ENCODE data around the gene TPSD1.

The TPSD1 gene

GRCh38 chr16:1301562-1301961, 45.7 kb downstream of the TPSD1 start:
- no peak for DNase-seq

DNA sequence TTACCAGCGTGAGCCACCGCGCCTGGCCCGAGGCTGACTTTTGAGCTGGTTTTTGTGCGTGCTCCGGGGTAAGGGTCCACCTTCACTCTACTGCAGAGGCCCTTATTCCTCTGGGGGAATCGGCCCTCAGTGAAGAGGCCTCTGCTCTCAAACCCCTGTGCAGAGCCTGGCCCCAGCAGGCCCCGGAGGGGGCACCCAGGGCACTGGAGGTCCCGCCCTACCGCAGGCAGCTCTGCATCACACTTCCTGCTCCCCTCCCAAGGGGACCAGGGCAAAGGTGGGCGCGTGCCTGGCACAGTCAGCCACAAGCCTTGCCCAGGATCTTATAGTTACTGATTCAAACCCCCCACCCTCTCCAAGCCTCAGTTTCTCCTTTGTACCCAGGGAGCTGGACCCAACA, 50.0 kb downstream of the TPSD1 start:
- no peak for DNase-seq

DNA sequence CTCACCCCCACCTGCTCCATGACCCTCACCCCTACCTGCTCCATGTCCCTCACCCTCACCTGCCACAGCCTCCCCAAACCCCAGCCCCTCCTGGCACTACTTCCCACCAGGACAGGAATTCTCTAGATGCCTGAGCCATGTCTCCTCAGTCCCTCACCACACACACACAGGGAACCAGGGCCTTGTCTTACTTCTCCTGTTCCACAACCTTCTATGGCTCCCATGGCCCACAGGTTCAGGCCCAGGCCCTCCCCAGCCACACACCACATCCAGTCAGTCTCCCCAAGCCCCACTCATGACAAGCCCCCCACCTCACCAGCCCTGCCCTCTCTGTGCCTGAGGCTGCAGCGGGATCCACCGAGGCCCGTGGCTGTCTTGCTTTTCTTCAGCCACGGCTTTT, 50.5 kb downstream of the TPSD1 start:
- DNase-seq, result no peak

DNA sequence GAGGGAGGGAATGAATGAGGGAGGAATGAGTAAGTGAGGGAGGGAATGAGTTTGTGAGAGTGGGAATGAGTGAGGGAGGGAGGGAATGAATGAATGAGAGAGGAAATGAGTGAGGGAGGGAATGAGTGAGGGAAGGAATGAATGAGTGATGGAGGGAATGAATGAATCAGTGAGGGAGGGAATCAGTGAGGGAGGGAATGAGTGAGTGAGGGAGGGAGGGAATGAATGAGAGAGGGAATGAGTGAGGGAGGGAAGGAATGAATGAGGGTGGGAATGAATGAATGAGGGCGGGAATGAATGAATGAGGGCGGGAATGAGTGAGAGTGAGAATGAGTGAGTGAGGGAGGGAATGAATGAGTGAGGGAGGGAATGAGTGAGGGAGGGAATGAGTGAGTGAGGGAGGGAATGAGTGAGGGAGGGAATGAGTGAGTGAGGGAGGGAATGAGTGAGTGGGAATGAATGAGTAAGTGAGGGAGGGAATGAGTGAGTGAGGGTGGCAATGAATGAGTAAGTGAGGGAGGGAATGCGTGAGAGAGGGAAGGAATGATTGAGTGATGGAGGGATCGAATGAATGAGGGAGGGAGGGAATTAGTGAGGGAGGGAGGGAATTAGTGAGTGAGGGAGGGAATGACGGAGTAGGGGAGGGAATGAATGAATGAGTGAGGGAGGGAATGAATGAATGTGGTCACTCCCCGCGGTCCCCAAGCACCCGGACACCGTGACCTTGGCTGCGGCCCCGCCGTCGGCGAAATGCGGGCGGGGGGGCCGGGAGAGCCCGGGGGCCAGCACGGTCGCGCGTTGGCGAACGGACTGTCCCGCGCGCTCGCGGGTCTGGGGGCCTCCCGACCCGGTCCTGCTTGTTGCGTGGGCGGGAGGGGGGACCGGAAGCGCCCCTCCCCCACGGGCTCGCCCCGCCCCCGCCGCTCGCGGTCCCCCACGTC, 52.4 kb downstream of the TPSD1 start:
- no peak for DNase-seq
